CD14-positive monocyte (primary cell): Measurements from ENCODE around the gene LY86. TPM values are rescaled to one million over a fixed set of nuclear protein-coding genes. Genes with fewer than 3 reads are reported as not detected.
A peak's percentile ranks its signal among the peaks of the same experiment; 100 is the strongest.

Experiments used
- DNase-seq, 3 donors: peaks; one replicate each; pipeline ENCODE4 v3.0.0-alpha.2; 2011 to 2022
- H2AFZ ChIP-seq: 2 replicates; pipeline ENCODE4 v1.6.0; 2012; ENCODE audit warnings: mild to moderate bottlenecking, low read depth, low read length, inconsistent platforms; ENCODE audit not compliant: insufficient read depth, poor library complexity, severe bottlenecking
- H3K27ac ChIP-seq, 2 donors: 1 replicate in 1 of 2; 2 replicates in 1 of 2; pipeline ENCODE4 v1.5.1; 2012 to 2013; ENCODE audit warnings: low read length in 2 of 2, control low read depth in 1 of 2, inconsistent platforms in 1 of 2, low read depth in 1 of 2, mild to moderate bottlenecking in 1 of 2
- H3K27me3 ChIP-seq, 2 donors: one replicate each; pipeline versions ENCODE4 v1.6.0 to v1.6.1; 2011 to 2013; ENCODE audit warnings: low read length in 2 of 2; ENCODE audit not compliant: control insufficient read depth in 2 of 2, insufficient read depth in 2 of 2
- H3K36me3 ChIP-seq, 2 donors: replicated peaks in 1 of 2; 1 replicate in 1 of 2; 2 replicates in 1 of 2; pipeline versions ENCODE4 v1.5.1 to v1.6.1; 2012 to 2013; ENCODE audit warnings: low read length in 2 of 2, control low read depth in 1 of 2, inconsistent platforms in 1 of 2, mild to moderate bottlenecking in 1 of 2; ENCODE audit not compliant: insufficient read depth in 2 of 2, control insufficient read depth in 1 of 2
- H3K4me1 ChIP-seq, 2 donors: 1 replicate in 1 of 2; 2 replicates in 1 of 2; pipeline versions ENCODE4 v1.5.1 to v1.6.1; 2012 to 2013; ENCODE audit warnings: low read length in 2 of 2, control low read depth in 1 of 2, inconsistent platforms in 1 of 2, mild to moderate bottlenecking in 1 of 2, moderate library complexity in 1 of 2; ENCODE audit not compliant: insufficient read depth in 2 of 2, control insufficient read depth in 1 of 2
- H3K4me2 ChIP-seq: replicated peaks from 2 replicates; pipeline ENCODE3; 2012; ENCODE audit warnings: low read length, moderate library complexity, mild to moderate bottlenecking; ENCODE audit not compliant: poor library complexity, severe bottlenecking; ENCODE audit errors: extremely low read depth
- H3K4me3 ChIP-seq, 3 experiments: fragments of 200-600 bp in 1 of 3; sonication (generic) in 1 of 3; replicated peaks in 1 of 3; 1 replicate in 2 of 3; 2 replicates in 1 of 3; pipeline ENCODE4 v1.5.1; 2011 to 2013; ENCODE audit warnings: low read length in 3 of 3, mild to moderate bottlenecking in 3 of 3, control low read depth in 2 of 3, low read depth in 2 of 3, inconsistent platforms in 1 of 3, moderate library complexity in 1 of 3
- H3K79me2 ChIP-seq: 2 replicates; pipeline ENCODE4 v1.6.0; 2012; ENCODE audit warnings: mild to moderate bottlenecking, control low read depth, inconsistent platforms, low read length, moderate library complexity; ENCODE audit not compliant: insufficient read depth
- H3K9ac ChIP-seq: 2 replicates; pipeline ENCODE4 v1.6.0; 2017; ENCODE audit warnings: low read length, mild to moderate bottlenecking; ENCODE audit not compliant: insufficient read depth, poor library complexity, severe bottlenecking
- H3K9me3 ChIP-seq, 2 donors: replicated peaks in 1 of 2; 1 replicate in 1 of 2; 2 replicates in 1 of 2; pipeline versions ENCODE4 v1.5.1 to v1.6.1; 2012 to 2013; ENCODE audit warnings: low read length in 2 of 2, control low read depth in 1 of 2; ENCODE audit not compliant: control insufficient read depth in 1 of 2, insufficient read depth in 1 of 2
- H4K20me1 ChIP-seq: 2 replicates; pipeline ENCODE4 v1.6.0; 2012; ENCODE audit warnings: mild to moderate bottlenecking, low read length, control low read depth, moderate library complexity; ENCODE audit not compliant: insufficient read depth
- H3K27ac Mint-ChIP-seq, 7 donors: one replicate each; pipeline ENCODE4 v1.8.0; 2020; ENCODE audit warnings: mild to moderate bottlenecking in 7 of 7, mixed read lengths in 7 of 7, moderate library complexity in 6 of 7, inconsistent platforms in 2 of 7
- H3K27me3 Mint-ChIP-seq, 3 donors: one replicate each; pipeline ENCODE4 v1.8.0; 2021 to 2022; ENCODE audit warnings: low read depth in 3 of 3, mild to moderate bottlenecking in 3 of 3, mixed read lengths in 3 of 3, moderate library complexity in 3 of 3, inconsistent platforms in 1 of 3
- H3K36me3 Mint-ChIP-seq, 2 donors: one replicate each; pipeline ENCODE4 v1.8.0; 2020; ENCODE audit warnings: mixed read lengths in 2 of 2, inconsistent platforms in 1 of 2, mild to moderate bottlenecking in 1 of 2
- H3K4me1 Mint-ChIP-seq: one replicate; pipeline ENCODE4 v1.8.0; 2020; ENCODE audit warnings: mild to moderate bottlenecking, mixed read lengths
- H3K4me3 Mint-ChIP-seq, 2 donors: one replicate each; pipeline ENCODE4 v1.8.0; 2020; ENCODE audit warnings: mild to moderate bottlenecking in 2 of 2, mixed read lengths in 2 of 2, moderate library complexity in 1 of 2
- H3K9me3 Mint-ChIP-seq, 7 donors: one replicate each; pipeline ENCODE4 v1.8.0; 2020 to 2022; ENCODE audit warnings: mixed read lengths in 7 of 7, mild to moderate bottlenecking in 6 of 7, moderate library complexity in 6 of 7, inconsistent platforms in 2 of 7
- WGBS: methylation state at CpG from one replicate; pipeline ENCODE4 v1.1.5; 2013; ENCODE audit warnings: missing lambda C conversion rate; ENCODE audit not compliant: insufficient coverage; 5-methylcytosine and 5-hydroxymethylcytosine counted together
- intact Hi-C, 2 donors: fragments of 100-400 bp; cut with micrococcal nuclease; formaldehyde crosslinking; loops; one replicate each; pipeline versions ENCODE4 v1.15.0 to v1.15.1; 2023
- polyA plus RNA-seq, 3 donors: library from polyadenylated mRNA; depleted of rRNA in 1 of 3; unstranded in 2 of 3; stranded (reverse) in 1 of 3; fragments of 300-500 nt in 2 of 3; fragments of >200 nt in 1 of 3; fragmentation: Illumina TruSeq in 2 of 3; gene quantifications; 1 replicate in 2 of 3; 2 replicates in 1 of 3; pipeline ENCODE4 v1.2.3, GENCODE V29; 2012 to 2021
- TF ChIP-seq, protein P1 (sequence below): fragments of 200-600 bp; IDR thresholded peaks from one replicate; pipeline ENCODE4 v1.8.0; 2022; ENCODE audit warnings: antibody characterized with exemption, mild to moderate bottlenecking

LY86 gene
- polyA plus RNA-seq, 3 donors: 166 to 609 (median 454) TPM

DNA sequence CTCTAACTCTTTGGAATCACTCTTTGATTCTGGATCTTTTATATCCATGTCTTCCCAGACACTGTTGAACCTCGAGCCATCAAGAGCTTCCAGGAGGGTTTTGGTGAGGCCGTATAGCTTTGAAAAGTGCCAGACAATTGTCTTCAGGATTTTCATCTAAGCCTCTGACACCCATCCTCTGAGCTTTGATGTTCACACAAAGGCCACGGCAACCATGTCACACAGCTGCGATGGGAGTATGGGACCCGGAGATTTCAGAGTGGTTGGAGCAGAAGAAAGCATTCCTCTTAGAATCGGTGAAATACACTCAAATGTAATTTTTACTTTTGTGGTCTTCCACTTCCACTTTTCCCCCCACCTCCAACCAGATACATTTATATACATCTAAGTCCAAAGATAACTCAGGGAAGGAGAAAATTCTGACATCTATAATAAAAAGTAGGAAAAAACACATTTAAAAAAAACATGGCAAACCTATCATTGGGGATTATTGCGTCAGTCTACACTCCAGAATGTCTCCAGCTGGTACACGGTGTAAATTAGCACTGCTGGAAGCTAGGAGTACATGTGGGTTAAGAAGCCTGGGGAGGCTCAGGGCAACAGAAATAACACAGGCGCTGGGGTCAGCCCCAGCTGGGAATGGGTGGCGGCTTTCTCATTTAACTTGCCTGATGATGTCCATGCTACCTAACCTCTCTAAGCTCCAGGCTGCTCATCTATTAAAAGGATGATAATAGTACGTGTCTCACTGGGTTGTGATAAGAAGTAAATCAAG, 92.7 kb downstream of the LY86 start:
- Histone ChIP-seq H3K4me3 (no peak overlapping the region), H3K79me2 (no peaks in the 10 kb centered on the region), H3K9me3 (no peaks in the 10 kb centered on the region), H3K36me3 (no peaks in the 10 kb centered on the region), H3K27ac (peak overlapping the region in 1 of 2 donors; percentile 37), H3K9ac (no peak overlapping the region), H4K20me1 (no peaks in the 10 kb centered on the region), H3K27me3 (no peaks in the 10 kb centered on the region), H2AFZ (no peak overlapping the region), H3K4me2 (no peak overlapping the region), H3K4me1 (peaks cover 58 to 87% of the 10 kb centered on the region in 2 donors)
- WGBS: 53% methylated on average over 2 of the region's 11 CpGs
- H3K4me3 Mint-ChIP-seq: no peak overlapping the region
- H3K27ac Mint-ChIP-seq: peak overlapping the region in 1 of 7 donors; percentile 51
- DNase-seq: no peak
- H3K27me3 Mint-ChIP-seq: peaks cover 0 to 1% (median 1%) of the 10 kb centered on the region in 3 donors
- H3K36me3 Mint-ChIP-seq: peaks cover 0 to 6% of the 10 kb centered on the region in 2 donors
- no peaks in the 10 kb centered on the region for H3K9me3 Mint-ChIP-seq
- peaks cover 90% of the 10 kb centered on the region for H3K4me1 Mint-ChIP-seq
- intact Hi-C loops: no loop called here
- TF ChIP-seq, protein P1, sequence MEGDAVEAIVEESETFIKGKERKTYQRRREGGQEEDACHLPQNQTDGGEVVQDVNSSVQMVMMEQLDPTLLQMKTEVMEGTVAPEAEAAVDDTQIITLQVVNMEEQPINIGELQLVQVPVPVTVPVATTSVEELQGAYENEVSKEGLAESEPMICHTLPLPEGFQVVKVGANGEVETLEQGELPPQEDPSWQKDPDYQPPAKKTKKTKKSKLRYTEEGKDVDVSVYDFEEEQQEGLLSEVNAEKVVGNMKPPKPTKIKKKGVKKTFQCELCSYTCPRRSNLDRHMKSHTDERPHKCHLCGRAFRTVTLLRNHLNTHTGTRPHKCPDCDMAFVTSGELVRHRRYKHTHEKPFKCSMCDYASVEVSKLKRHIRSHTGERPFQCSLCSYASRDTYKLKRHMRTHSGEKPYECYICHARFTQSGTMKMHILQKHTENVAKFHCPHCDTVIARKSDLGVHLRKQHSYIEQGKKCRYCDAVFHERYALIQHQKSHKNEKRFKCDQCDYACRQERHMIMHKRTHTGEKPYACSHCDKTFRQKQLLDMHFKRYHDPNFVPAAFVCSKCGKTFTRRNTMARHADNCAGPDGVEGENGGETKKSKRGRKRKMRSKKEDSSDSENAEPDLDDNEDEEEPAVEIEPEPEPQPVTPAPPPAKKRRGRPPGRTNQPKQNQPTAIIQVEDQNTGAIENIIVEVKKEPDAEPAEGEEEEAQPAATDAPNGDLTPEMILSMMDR: no peak

GRCh38 chr6:6682225-6682624, 93.7 kb downstream of the LY86 start:
- TF ChIP-seq, protein P1: no peak
- Mint-ChIP-seq H3K4me1 (peaks cover 92% of the 10 kb centered on the region), H3K9me3 (no peaks in the 10 kb centered on the region), H3K27me3 (peaks cover 0 to 3% (median 1%) of the 10 kb centered on the region in 3 donors), H3K36me3 (peaks cover 0 to 10% of the 10 kb centered on the region in 2 donors), H3K4me3 (no peak overlapping the region), H3K27ac (peak overlapping the region in 1 of 7 donors; percentile 10)
- H3K36me3 ChIP-seq: no peaks in the 10 kb centered on the region
- intact Hi-C loops: no loop called here
- DNase-seq: no peak
- WGBS: 86% methylated on average over 1 of the region's 3 CpGs
- no peak overlapping the region for H3K9ac ChIP-seq
- H4K20me1 ChIP-seq: no peaks in the 10 kb centered on the region
- no peaks in the 10 kb centered on the region for H3K9me3 ChIP-seq
- H3K79me2 ChIP-seq: no peaks in the 10 kb centered on the region
- H3K27me3 ChIP-seq: no peaks in the 10 kb centered on the region
- peak overlapping the region in 1 of 3 experiments; percentile 37 for H3K4me3 ChIP-seq
- H3K4me1 ChIP-seq: peaks cover 62 to 89% of the 10 kb centered on the region in 2 donors
- peak overlapping the region in 1 of 2 donors; percentile 40 for H3K27ac ChIP-seq
- peak overlapping the region; percentile 43 for H2AFZ ChIP-seq
- peak overlapping the region; percentile 28 for H3K4me2 ChIP-seq
